Measurements from ENCODE around the gene ZFR2. TPM values are rescaled to one million over a fixed set of nuclear protein-coding genes. Genes with fewer than 3 reads are reported as not detected.
"Not testable (repeated sequence)": the region's sequence is repeated elsewhere in the genome, so short reads cannot be mapped to it uniquely, and the experiment has no call there.

ZFR2 gene
- polyA plus RNA-seq, 3 donors: 1.3 to 2.0 (median 1.5) TPM

GRCh38 chr19:3879656-3880055 is 10.8 kb upstream of the ZFR2 start:
- no peak for DNase-seq (ENCODE audit: low read depth in 3 of 3, low spot score in 2 of 3)

- not testable (repeated sequence) for DNase-seq (ENCODE audit: low read depth in 3 of 3, low spot score in 2 of 3)
These were observed 5.9 kb upstream of the ZFR2 start for GRCh38 chr19:3874695-3875094.

- no peak for DNase-seq (ENCODE audit: low read depth in 3 of 3, low spot score in 2 of 3)
These were observed 4.3 kb upstream of the ZFR2 start for GRCh38 chr19:3873151-3873550.

GRCh38 chr19:3867971-3868769 is 668 bp downstream of the ZFR2 start:
- DNase-seq (ENCODE audit: low read depth in 3 of 3, low spot score in 2 of 3): no peak

- no peak for DNase-seq (ENCODE audit: low read depth in 3 of 3, low spot score in 2 of 3)
These were observed 1.8 kb downstream of the ZFR2 start for GRCh38 chr19:3866910-3867638.

- DNase-seq (ENCODE audit: low read depth in 3 of 3, low spot score in 2 of 3): no peak
These were observed 5.2 kb downstream of the ZFR2 start for GRCh38 chr19:3863648-3864047.

GRCh38 chr19:3862826-3863500 is 5.9 kb downstream of the ZFR2 start:
- DNase-seq (ENCODE audit: low read depth in 3 of 3, low spot score in 2 of 3): no peak

GRCh38 chr19:3860499-3860898 is 8.3 kb downstream of the ZFR2 start:
- DNase-seq (ENCODE audit: low read depth in 3 of 3, low spot score in 2 of 3): no peak

- no peak for DNase-seq (ENCODE audit: low read depth in 3 of 3, low spot score in 2 of 3)
These were observed 11.3 kb downstream of the ZFR2 start for GRCh38 chr19:3857449-3858003.

GRCh38 chr19:3855320-3855719 is 13.5 kb downstream of the ZFR2 start:
- DNase-seq (ENCODE audit: low read depth in 3 of 3, low spot score in 2 of 3): no peak

GRCh38 chr19:3852614-3853254 is 16.1 kb downstream of the ZFR2 start:
- DNase-seq (ENCODE audit: low read depth in 3 of 3, low spot score in 2 of 3): no peak

- DNase-seq (ENCODE audit: low read depth in 3 of 3, low spot score in 2 of 3): no peak
These were observed 16.7 kb downstream of the ZFR2 start for GRCh38 chr19:3852177-3852511.

GRCh38 chr19:3851254-3852176 is 17.3 kb downstream of the ZFR2 start:
- no peak for DNase-seq (ENCODE audit: low read depth in 3 of 3, low spot score in 2 of 3)

GRCh38 chr19:3850320-3850972 is 18.4 kb downstream of the ZFR2 start:
- no peak for DNase-seq (ENCODE audit: low read depth in 3 of 3, low spot score in 2 of 3)

GRCh38 chr19:3849787-3850186 is 19.1 kb downstream of the ZFR2 start:
- DNase-seq (ENCODE audit: low read depth in 3 of 3, low spot score in 2 of 3): no peak

GRCh38 chr19:3849092-3849491 is 19.7 kb downstream of the ZFR2 start:
- no peak for DNase-seq (ENCODE audit: low read depth in 3 of 3, low spot score in 2 of 3)

GRCh38 chr19:3844596-3844995 is 24.2 kb downstream of the ZFR2 start:
- no peak for DNase-seq (ENCODE audit: low read depth in 3 of 3, low spot score in 2 of 3)

GRCh38 chr19:3842948-3843347 is 25.9 kb downstream of the ZFR2 start:
- DNase-seq (ENCODE audit: low read depth in 3 of 3, low spot score in 2 of 3): no peak

GRCh38 chr19:3840804-3841203 is 28.0 kb downstream of the ZFR2 start:
- DNase-seq (ENCODE audit: low read depth in 3 of 3, low spot score in 2 of 3): no peak
